ENCODE measurements around the gene SLC38A10. TPM values are rescaled to one million over a fixed set of nuclear protein-coding genes. Genes with fewer than 3 reads are reported as not detected.

The SLC38A10 gene
- total and polyA plus RNA-seq, 12 donors = 27.8 to 56.2 (median 38.4) TPM

- WGBS, 2 donors = 93 to 94% methylated on average over 9 of the region's 9 CpGs
- peaks cover 0 to 11% (median 0%) of the 10 kb centered on the region in 9 donors for H3K36me3 ChIP-seq
- H3K27ac ChIP-seq = no peak overlapping the region
- H3K27me3 ChIP-seq = no peaks in the 10 kb centered on the region
- TF ChIP-seq CTCF (IDR thresholded peaks at IDR 0.05) = no peak
- peaks cover 0 to 9% (median 0%) of the 10 kb centered on the region in 9 donors for H3K4me1 ChIP-seq
- H3K9me3 ChIP-seq = no peaks in the 10 kb centered on the region
- DNase-seq (no peak), ATAC-seq (peak in 1 of 8 donors; percentile 22)
- H3K4me3 ChIP-seq = no peak overlapping the region
- intact Hi-C loops (cut with DNase I) = no loop called here
These were observed 82.7 kb downstream of the SLC38A10 start for GRCh38 chr17:81212365-81212764.

- intact Hi-C loops (cut with DNase I) = no loop called here
- Histone ChIP-seq H3K27me3 (no peaks in the 10 kb centered on the region), H3K4me1 (peaks cover 0 to 9% (median 0%) of the 10 kb centered on the region in 9 donors), H3K36me3 (peaks cover 0 to 20% (median 0%) of the 10 kb centered on the region in 9 donors), H3K27ac (peak overlapping the region in 1 of 10 donors; percentile 5), H3K4me3 (no peak overlapping the region), H3K9me3 (no peaks in the 10 kb centered on the region)
- peak in 6 of 8 donors; percentile 16 to 56 (median 35) for ATAC-seq
- DNase-seq = no peak
- WGBS, 2 donors = 64 to 67% methylated on average over 14 of the region's 14 CpGs
- TF ChIP-seq CTCF (IDR thresholded peaks at IDR 0.05) = no peak
These were observed 84.2 kb downstream of the SLC38A10 start for GRCh38 chr17:81210868-81211267.

GRCh38 chr17:81210466-81210865 is 84.6 kb downstream of the SLC38A10 start:
- ATAC-seq (peak in 2 of 8 donors; percentile 22 to 47), DNase-seq (no peak)
- Histone ChIP-seq H3K27me3 (no peaks in the 10 kb centered on the region), H3K4me3 (no peak overlapping the region), H3K9me3 (no peaks in the 10 kb centered on the region), H3K36me3 (peaks cover 0 to 23% (median 0%) of the 10 kb centered on the region in 9 donors), H3K4me1 (peaks cover 0 to 9% (median 0%) of the 10 kb centered on the region in 9 donors), H3K27ac (no peak overlapping the region)
- no peak for TF ChIP-seq CTCF (IDR thresholded peaks at IDR 0.05)
- 76 to 85% methylated on average over 10 of the region's 10 CpGs for WGBS, 2 donors
- intact Hi-C loops (cut with DNase I) = no loop called here

- Histone ChIP-seq H3K4me3 (no peak overlapping the region), H3K36me3 (peaks cover 0 to 23% (median 0%) of the 10 kb centered on the region in 9 donors), H3K4me1 (peaks cover 0 to 9% (median 0%) of the 10 kb centered on the region in 9 donors), H3K9me3 (no peaks in the 10 kb centered on the region), H3K27me3 (no peaks in the 10 kb centered on the region), H3K27ac (no peak overlapping the region)
- intact Hi-C loops (cut with DNase I) = loop anchor here in 1 of 10 donors (10.0 kb wide), 1 partner anchor 194 kb away; no protein-coding TSS in a partner anchor
- 97% methylated on average over 16 of the region's 16 CpGs for WGBS, 2 donors
- ATAC-seq (no peak), DNase-seq (no peak)
- no peak for TF ChIP-seq CTCF (IDR thresholded peaks at IDR 0.05)
These were observed 86.0 kb downstream of the SLC38A10 start for GRCh38 chr17:81209141-81209540.

Data from heart right ventricle (tissue), 16 donors.